ENCODE data around the gene CASP9. TPM values are rescaled to one million over a fixed set of nuclear protein-coding genes. Genes with fewer than 3 reads are reported as not detected.

The CASP9 gene
- total RNA-seq, 1 experiment from 2014 or later = 12.4 TPM

DNA sequence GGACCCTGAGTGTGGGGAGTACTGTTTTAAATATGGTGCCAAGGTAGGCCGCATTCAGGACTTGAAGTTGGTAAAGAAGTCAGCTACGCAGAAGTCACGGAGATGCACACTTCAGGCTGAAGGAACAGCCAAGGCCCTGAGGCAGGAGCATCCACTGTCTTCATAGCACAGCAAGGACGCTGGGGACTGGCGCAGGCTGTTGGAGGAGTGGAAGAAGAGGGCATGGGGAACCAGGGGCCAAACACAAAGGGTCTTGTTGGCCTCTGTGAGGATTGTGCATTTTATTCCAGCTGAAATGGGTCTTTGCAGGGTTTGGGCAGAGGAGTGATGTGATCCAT, 19.2 kb upstream of the CASP9 start:
- H3K27ac ChIP-seq = no peak overlapping the region
- H3K9me2 ChIP-seq (ENCODE audit: insufficient read depth) = no peaks in the 10 kb centered on the region
- POLR2A ChIA-PET (ENCODE audit: unreplicated experiment) = interaction anchor here (0.7 kb wide), 1 partner anchor 13 kb away, joined by 3 read pairs; no protein-coding TSS in a partner anchor
- no peaks in the 10 kb centered on the region for H3F3A ChIP-seq (ENCODE audit: insufficient read depth, low read depth)
- no peaks in the 10 kb centered on the region for H3K79me2 ChIP-seq (ENCODE audit: low read depth)
- no peaks in the 10 kb centered on the region for H3K36me3 ChIP-seq (ENCODE audit: low read depth)
- no peaks in the 10 kb centered on the region for H3K9me3 ChIP-seq (ENCODE audit: insufficient read depth, low read depth)
- no peaks in the 10 kb centered on the region for H3K4me1 ChIP-seq (replicated peaks; ENCODE audit: insufficient read depth)
- DNase-seq = no peak
- H3K27me3 ChIP-seq (ENCODE audit: insufficient read depth, low read depth) = no peaks in the 10 kb centered on the region
- BruUV-seq (replicated peaks) = no TSS peak
- no peak overlapping the region for H3K4me3 ChIP-seq
- no peak overlapping the region for H2AFZ ChIP-seq
- intact Hi-C loops (cut with micrococcal nuclease; ENCODE audit: unreplicated experiment) = no loop called here
- H4K20me1 ChIP-seq (ENCODE audit: insufficient read depth) = no peaks in the 10 kb centered on the region
- no peak for TF ChIP-seq EZH2 (IDR thresholded peaks at IDR 0.05; ENCODE audit: low read depth)
- TF ChIP-seq, protein P1, sequence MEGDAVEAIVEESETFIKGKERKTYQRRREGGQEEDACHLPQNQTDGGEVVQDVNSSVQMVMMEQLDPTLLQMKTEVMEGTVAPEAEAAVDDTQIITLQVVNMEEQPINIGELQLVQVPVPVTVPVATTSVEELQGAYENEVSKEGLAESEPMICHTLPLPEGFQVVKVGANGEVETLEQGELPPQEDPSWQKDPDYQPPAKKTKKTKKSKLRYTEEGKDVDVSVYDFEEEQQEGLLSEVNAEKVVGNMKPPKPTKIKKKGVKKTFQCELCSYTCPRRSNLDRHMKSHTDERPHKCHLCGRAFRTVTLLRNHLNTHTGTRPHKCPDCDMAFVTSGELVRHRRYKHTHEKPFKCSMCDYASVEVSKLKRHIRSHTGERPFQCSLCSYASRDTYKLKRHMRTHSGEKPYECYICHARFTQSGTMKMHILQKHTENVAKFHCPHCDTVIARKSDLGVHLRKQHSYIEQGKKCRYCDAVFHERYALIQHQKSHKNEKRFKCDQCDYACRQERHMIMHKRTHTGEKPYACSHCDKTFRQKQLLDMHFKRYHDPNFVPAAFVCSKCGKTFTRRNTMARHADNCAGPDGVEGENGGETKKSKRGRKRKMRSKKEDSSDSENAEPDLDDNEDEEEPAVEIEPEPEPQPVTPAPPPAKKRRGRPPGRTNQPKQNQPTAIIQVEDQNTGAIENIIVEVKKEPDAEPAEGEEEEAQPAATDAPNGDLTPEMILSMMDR (conservative IDR thresholded peaks at IDR 0.05) = no peak
- no peak overlapping the region for H3K4me2 ChIP-seq
- CTCF ChIA-PET = no interaction called here

DNA sequence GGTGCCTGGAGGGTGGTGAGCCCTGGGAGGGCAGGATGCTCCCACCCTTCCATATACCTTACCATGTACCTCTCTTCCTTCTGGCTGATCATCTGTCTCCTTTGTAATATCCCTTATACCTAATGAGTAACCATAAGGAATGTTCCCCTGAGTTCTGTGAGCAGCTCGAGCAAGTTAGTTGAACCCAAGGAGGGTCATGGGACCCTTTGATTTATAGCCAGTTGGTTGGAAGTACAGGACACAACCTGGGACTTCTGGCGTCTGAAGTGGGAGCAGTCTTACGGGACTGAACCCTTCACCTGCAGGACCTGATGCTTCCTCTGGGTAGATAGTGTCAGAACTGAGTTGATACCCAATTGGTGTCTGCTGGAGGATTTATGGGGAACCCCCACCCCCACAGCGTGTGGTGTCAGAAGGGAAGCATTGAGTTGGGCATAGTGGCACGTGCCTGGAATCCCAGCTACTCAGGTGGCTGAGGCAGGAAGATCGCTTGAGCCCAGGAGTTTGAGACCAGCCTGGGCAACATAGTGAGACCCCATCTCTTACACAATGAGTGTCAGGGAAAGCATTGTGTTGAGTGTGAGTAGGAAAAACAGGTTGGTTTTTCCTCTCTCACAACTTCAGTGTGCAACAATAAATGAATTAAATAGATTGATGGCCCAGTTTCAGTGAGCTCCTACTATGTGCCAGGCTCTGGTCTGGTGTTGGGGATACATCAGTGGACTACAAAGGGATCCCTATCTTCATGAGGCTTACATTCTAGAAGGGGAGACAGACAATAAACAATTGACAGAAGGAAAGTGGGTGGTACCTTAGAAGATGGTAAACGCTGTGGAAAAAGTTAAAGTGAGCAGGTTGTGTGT, 18.6 kb upstream of the CASP9 start:
- H3K36me3 ChIP-seq (ENCODE audit: low read depth) = no peaks in the 10 kb centered on the region
- TF ChIP-seq EZH2 (IDR thresholded peaks at IDR 0.05; ENCODE audit: low read depth) = no peak
- TF ChIP-seq, protein P1 (conservative IDR thresholded peaks at IDR 0.05) = no peak
- no peak overlapping the region for H3K27ac ChIP-seq
- H3K9me3 ChIP-seq (ENCODE audit: insufficient read depth, low read depth) = no peaks in the 10 kb centered on the region
- H3K4me3 ChIP-seq = no peak overlapping the region
- no peak overlapping the region for H2AFZ ChIP-seq
- no peaks in the 10 kb centered on the region for H3K27me3 ChIP-seq (ENCODE audit: insufficient read depth, low read depth)
- BruUV-seq (replicated peaks) = no TSS peak
- ChIA-PET CTCF (no interaction called here), POLR2A (ENCODE audit: unreplicated experiment) (interaction anchor here (0.7 kb wide), 1 partner anchor 13 kb away, joined by 3 read pairs; no protein-coding TSS in a partner anchor)
- H3K79me2 ChIP-seq (ENCODE audit: low read depth) = no peaks in the 10 kb centered on the region
- no peaks in the 10 kb centered on the region for H3K4me1 ChIP-seq (replicated peaks; ENCODE audit: insufficient read depth)
- H3K4me2 ChIP-seq = no peak overlapping the region
- intact Hi-C loops (cut with micrococcal nuclease; ENCODE audit: unreplicated experiment) = no loop called here
- H3K9me2 ChIP-seq (ENCODE audit: insufficient read depth) = no peaks in the 10 kb centered on the region
- DNase-seq = no peak
- H4K20me1 ChIP-seq (ENCODE audit: insufficient read depth) = no peaks in the 10 kb centered on the region
- H3F3A ChIP-seq (ENCODE audit: insufficient read depth, low read depth) = no peaks in the 10 kb centered on the region

DNA sequence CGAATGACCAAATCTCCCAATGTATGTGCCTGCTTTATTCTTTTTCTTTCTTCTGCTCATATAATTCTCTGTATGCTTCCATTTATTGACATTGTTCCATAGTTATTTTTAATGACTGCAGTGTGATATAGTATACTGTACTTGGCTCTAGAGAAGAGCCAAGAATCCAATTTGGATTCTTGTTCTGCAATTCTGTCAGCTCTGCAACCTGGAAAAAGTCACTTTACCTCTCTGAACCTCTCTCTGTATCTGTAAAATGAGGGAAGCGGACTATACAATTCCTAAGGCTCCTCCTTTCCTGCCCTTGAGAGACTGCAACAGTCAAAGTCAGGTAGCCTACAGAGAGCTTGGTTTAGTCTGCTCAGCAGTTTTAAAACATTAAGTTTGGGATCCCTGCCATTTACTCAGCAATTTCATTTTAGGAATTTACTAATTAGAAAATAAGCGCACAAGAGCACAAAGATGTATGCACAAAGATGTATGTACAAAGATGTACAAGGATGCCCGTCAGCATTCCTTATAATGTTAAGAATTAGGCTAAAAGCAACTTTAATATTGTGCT, 17.3 kb upstream of the CASP9 start:
- Histone ChIP-seq H3K4me1 (replicated peaks; ENCODE audit: insufficient read depth) (no peaks in the 10 kb centered on the region), H3K9me3 (ENCODE audit: insufficient read depth, low read depth) (no peaks in the 10 kb centered on the region), H4K20me1 (ENCODE audit: insufficient read depth) (no peaks in the 10 kb centered on the region), H3F3A (ENCODE audit: insufficient read depth, low read depth) (no peaks in the 10 kb centered on the region), H3K9me2 (ENCODE audit: insufficient read depth) (no peaks in the 10 kb centered on the region), H3K79me2 (ENCODE audit: low read depth) (no peaks in the 10 kb centered on the region), H3K27me3 (ENCODE audit: insufficient read depth, low read depth) (no peaks in the 10 kb centered on the region), H3K27ac (no peak overlapping the region), H3K4me3 (no peak overlapping the region), H3K36me3 (ENCODE audit: low read depth) (no peaks in the 10 kb centered on the region), H3K4me2 (no peak overlapping the region), H2AFZ (no peak overlapping the region)
- ChIA-PET CTCF (no interaction called here), POLR2A (ENCODE audit: unreplicated experiment) (no interaction called here)
- intact Hi-C loops (cut with micrococcal nuclease; ENCODE audit: unreplicated experiment) = no loop called here
- TF ChIP-seq, protein P1 (conservative IDR thresholded peaks at IDR 0.05) = no peak
- TF ChIP-seq EZH2 (IDR thresholded peaks at IDR 0.05; ENCODE audit: low read depth) = no peak
- DNase-seq = no peak
- no TSS peak for BruUV-seq (replicated peaks)

Data from PC-9 (cell line).